ENCODE results near the gene FHIP2A.

FHIP2A gene

GRCh38 chr10:114822444-114823076, 980 bp downstream of the FHIP2A start:
- TF ChIP-seq YY1 (IDR thresholded peaks at IDR 0.05; ENCODE audit: low read depth): no peak
- no peak for TF ChIP-seq FOXM1 (IDR thresholded peaks at IDR 0.05; ENCODE audit: borderline replicate concordance, low read depth)

DNA sequence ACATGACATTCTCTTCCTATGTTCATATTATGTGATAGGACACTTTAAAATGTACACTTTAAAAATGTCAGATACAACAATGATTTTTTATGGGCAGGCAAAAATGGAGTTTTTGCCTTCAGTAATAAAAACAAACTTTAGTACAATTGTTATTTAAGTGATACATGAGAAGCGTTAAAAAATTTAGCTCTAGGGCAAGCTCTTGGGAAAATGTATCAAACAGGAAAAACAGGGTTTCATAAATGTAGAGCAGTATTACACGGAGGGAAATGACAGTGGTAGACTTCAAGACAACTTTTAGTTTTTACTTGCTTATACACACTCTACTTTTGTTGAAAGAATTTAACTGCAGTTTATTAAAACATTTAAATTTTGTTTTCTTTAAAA, 1.5 kb downstream of the FHIP2A start:
- TF ChIP-seq TAF1 (IDR thresholded peaks at IDR 0.05; ENCODE audit: low read depth) (no peak), FOXM1 (IDR thresholded peaks at IDR 0.05; ENCODE audit: borderline replicate concordance, low read depth) (no peak), EP300 (IDR thresholded peaks at IDR 0.05; ENCODE audit: borderline replicate concordance) (no peak), TEAD4 (IDR thresholded peaks at IDR 0.05) (no peak), ZBTB7A (IDR thresholded peaks at IDR 0.05; ENCODE audit: low read depth) (no peak), TCF12 (IDR thresholded peaks at IDR 0.05; ENCODE audit: low read depth) (no peak), EGR1 (IDR thresholded peaks at IDR 0.05) (no peak), RAD21 (IDR thresholded peaks at IDR 0.05; ENCODE audit: low read depth) (no peak), CREB1 (IDR thresholded peaks at IDR 0.05; ENCODE audit: low read depth) (no peak), YY1 (IDR thresholded peaks at IDR 0.05; ENCODE audit: low read depth) (no peak), CEBPB (IDR thresholded peaks at IDR 0.05) (no peak), NFIC (IDR thresholded peaks at IDR 0.05) (no peak)
- TF ChIP-seq, protein P1, sequence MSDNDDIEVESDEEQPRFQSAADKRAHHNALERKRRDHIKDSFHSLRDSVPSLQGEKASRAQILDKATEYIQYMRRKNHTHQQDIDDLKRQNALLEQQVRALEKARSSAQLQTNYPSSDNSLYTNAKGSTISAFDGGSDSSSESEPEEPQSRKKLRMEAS (IDR thresholded peaks at IDR 0.05): no peak
- TF ChIP-seq, protein P2, sequence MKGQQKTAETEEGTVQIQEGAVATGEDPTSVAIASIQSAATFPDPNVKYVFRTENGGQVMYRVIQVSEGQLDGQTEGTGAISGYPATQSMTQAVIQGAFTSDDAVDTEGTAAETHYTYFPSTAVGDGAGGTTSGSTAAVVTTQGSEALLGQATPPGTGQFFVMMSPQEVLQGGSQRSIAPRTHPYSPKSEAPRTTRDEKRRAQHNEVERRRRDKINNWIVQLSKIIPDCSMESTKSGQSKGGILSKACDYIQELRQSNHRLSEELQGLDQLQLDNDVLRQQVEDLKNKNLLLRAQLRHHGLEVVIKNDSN (IDR thresholded peaks at IDR 0.05): no peak
- TF ChIP-seq, protein P3, sequence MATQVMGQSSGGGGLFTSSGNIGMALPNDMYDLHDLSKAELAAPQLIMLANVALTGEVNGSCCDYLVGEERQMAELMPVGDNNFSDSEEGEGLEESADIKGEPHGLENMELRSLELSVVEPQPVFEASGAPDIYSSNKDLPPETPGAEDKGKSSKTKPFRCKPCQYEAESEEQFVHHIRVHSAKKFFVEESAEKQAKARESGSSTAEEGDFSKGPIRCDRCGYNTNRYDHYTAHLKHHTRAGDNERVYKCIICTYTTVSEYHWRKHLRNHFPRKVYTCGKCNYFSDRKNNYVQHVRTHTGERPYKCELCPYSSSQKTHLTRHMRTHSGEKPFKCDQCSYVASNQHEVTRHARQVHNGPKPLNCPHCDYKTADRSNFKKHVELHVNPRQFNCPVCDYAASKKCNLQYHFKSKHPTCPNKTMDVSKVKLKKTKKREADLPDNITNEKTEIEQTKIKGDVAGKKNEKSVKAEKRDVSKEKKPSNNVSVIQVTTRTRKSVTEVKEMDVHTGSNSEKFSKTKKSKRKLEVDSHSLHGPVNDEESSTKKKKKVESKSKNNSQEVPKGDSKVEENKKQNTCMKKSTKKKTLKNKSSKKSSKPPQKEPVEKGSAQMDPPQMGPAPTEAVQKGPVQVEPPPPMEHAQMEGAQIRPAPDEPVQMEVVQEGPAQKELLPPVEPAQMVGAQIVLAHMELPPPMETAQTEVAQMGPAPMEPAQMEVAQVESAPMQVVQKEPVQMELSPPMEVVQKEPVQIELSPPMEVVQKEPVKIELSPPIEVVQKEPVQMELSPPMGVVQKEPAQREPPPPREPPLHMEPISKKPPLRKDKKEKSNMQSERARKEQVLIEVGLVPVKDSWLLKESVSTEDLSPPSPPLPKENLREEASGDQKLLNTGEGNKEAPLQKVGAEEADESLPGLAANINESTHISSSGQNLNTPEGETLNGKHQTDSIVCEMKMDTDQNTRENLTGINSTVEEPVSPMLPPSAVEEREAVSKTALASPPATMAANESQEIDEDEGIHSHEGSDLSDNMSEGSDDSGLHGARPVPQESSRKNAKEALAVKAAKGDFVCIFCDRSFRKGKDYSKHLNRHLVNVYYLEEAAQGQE (IDR thresholded peaks at IDR 0.05; ENCODE audit: low read depth): no peak

- no peak for TF ChIP-seq YY1 (IDR thresholded peaks at IDR 0.05; ENCODE audit: low read depth)
Observed at GRCh38 chr10:114824391-114824790, 2.8 kb downstream of the FHIP2A start.

DNA sequence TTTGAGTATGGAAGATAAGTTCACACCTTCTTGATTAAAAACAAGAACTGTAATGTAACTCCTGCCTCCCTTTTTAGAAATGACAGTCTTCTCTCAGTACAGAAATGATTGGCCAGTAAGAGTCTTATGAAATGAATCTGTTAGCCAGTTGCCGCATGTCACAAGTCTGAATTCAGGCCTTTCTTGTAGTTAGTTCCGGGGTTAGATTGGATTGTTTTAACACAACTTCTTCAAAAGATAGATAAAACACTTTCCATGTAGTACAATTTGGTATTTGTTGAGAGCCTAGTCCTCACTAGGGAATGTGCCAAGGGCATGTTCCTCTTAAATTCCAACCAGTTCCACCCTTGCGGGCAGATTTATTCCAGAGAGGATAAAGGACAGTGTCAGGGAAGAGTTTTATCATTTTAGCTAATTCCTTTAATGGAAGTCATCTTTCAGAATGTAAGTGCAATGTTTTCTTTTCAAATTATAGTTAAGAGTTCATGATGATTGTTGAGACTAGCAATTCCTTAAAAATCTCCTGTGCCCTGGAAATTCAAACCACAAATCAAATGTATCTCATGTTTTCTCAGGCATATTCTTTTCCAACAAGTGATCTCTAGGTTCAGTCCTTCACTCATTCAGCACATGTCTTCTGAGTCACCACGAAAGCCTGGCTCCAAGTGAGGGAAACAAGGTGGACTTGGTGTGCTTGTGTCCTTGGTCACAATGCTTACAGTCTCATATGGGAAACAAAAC, 4.1 kb downstream of the FHIP2A start:
- TF ChIP-seq YY1 (IDR thresholded peaks at IDR 0.05; ENCODE audit: low read depth): no peak
- no peak for TF ChIP-seq RAD21 (IDR thresholded peaks at IDR 0.05; ENCODE audit: low read depth)
- no peak for TF ChIP-seq TAF1 (IDR thresholded peaks at IDR 0.05; ENCODE audit: low read depth)
- TF ChIP-seq NFIC (IDR thresholded peaks at IDR 0.05): no peak
- no peak for TF ChIP-seq CREB1 (IDR thresholded peaks at IDR 0.05; ENCODE audit: low read depth)
- TF ChIP-seq TEAD4 (IDR thresholded peaks at IDR 0.05): no peak
- TF ChIP-seq, protein P3 (IDR thresholded peaks at IDR 0.05; ENCODE audit: low read depth): no peak
- TF ChIP-seq, protein P2 (IDR thresholded peaks at IDR 0.05): no peak
- TF ChIP-seq ZBTB7A (IDR thresholded peaks at IDR 0.05; ENCODE audit: low read depth): no peak
- no peak for TF ChIP-seq FOXM1 (IDR thresholded peaks at IDR 0.05; ENCODE audit: borderline replicate concordance, low read depth)
- TF ChIP-seq CEBPB (IDR thresholded peaks at IDR 0.05): no peak
- TF ChIP-seq EGR1 (IDR thresholded peaks at IDR 0.05): no peak

- TF ChIP-seq EP300 (IDR thresholded peaks at IDR 0.05; ENCODE audit: borderline replicate concordance) (no peak), TEAD4 (IDR thresholded peaks at IDR 0.05) (no peak)
- TF ChIP-seq, protein P3 (IDR thresholded peaks at IDR 0.05; ENCODE audit: low read depth): no peak
Observed at GRCh38 chr10:114829160-114829909, 7.8 kb downstream of the FHIP2A start.

Measured in Ishikawa (cell line).